Fibroblast of pulmonary artery (primary cell): ENCODE measurements around the gene MEIS2.

Experiments used
- DNase-seq: peaks from one replicate; pipeline ENCODE4 v3.0.0-alpha.2; 2010; ENCODE audit warnings: low read depth
- H3K4me3 ChIP-seq: replicated peaks from 2 replicates; pipeline ENCODE4 v1.5.1; 2011; ENCODE audit warnings: low read depth, mild to moderate bottlenecking, control low read depth, low read length, moderate library complexity
- CTCF ChIP-seq: IDR thresholded peaks from 2 replicates; pipeline ENCODE4 v1.5.1; 2011; ENCODE audit warnings: mild to moderate bottlenecking, control low read depth, low read length, inconsistent platforms; ENCODE audit errors: missing control alignments

The MEIS2 gene

DNA sequence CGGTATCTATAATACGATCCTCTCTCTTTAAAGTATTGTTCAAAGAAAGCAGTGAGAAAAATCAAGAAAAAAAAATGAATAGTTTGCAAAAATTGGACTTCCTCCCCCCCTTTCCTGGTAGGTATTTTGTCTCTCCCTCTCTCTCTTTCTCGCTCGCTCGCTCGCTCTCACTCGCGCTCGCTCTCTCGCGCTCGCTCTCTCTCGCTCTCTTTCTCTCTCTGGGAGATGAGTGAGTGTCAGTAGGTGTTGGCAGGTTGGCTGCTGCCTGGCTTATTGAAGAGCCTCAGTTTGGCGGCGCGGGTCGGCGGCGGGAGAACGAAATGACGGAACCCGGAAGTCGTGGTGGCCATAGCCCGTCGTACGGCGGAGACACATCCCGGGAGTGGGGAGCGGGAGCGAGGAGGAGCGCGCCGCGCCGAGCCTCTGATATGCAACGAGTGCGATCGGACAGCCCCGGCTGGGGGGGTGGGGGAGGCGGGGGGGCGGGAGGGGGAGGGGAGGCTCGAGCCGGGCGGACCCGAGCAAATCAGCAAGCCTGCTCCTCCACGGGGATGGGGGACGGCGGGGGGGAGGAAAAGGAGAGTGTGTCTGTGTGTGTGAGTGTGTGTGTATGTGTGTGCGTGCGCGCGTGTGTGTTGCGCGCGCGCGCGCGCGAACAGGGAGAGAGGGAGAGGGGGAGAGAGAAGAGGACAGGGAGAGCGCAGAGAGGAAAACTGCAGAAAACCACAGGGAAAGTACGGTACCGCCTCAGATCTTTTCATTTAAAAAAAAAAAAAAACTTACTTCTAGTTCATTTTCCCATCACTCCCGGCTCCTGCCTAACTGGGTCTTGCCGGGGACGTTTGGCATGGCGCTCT is at the start of gene MEIS2:
Gene MEIS2 (minus strand): TSS at position 441 of the 857 bp plus-strand sequence. CDS start 1,083 bp downstream, outside the sequence.
- TF ChIP-seq CTCF, result no peak
- H3K4me3 ChIP-seq, result peak within 1 kb of the TSS; percentile 86
- peak; percentile 97 for DNase-seq

DNA sequence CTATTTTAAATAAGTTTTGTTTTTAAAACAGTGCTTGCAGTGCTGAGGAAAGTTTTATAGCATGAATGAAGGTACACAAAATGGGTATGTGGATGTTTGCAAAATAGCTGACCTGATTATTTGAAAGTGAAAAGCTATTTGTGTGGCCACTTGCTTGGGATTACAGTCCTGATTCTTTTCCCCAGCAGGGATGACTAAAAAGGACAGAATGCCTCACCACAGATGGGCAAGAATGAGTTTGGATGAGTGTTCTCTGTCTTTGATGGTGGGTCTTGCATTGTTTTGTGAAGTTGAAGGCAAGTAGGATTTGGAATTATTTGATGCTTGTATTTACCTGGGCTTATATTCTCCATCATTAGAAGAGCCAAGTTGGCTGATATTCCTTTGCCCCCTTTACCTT is 48.8 kb upstream of the MEIS2 start:
- no peak for DNase-seq
- no peak overlapping the region for H3K4me3 ChIP-seq

GRCh38 chr15:37148714-37149113 is 48.4 kb upstream of the MEIS2 start:
- no peak overlapping the region for H3K4me3 ChIP-seq
- TF ChIP-seq CTCF, result no peak
- DNase-seq, result no peak

More for the DNA sequence above, 48.8 kb upstream of the MEIS2 start:
- no peak for TF ChIP-seq CTCF

DNA sequence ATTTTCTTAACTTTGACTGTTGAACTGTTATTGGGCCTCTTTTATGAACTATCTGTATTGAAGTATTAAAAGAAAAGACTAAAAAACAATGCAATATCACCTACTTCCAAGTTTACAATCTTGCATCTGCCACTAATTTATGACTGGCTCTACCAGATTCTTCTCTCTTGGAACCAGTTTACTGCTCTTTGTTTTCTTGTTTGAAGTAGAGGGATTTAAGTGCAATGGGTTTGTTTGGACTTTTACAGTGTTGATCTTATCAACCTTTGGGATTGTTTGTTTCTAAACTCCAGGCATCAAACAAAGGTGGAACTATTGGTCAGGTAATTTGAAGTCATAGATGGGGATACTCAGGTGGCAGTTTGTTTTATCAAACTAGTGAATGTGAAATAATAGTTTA is 43.0 kb upstream of the MEIS2 start:
- DNase-seq, result no peak
- TF ChIP-seq CTCF, result no peak
- no peak overlapping the region for H3K4me3 ChIP-seq

- DNase-seq, result no peak
- no peak for TF ChIP-seq CTCF
- no peak overlapping the region for H3K4me3 ChIP-seq
Observed at GRCh38 chr15:37142371-37142770, 42.0 kb upstream of the MEIS2 start.

- TF ChIP-seq CTCF, result no peak
- DNase-seq, result peak; percentile 31
- no peak overlapping the region for H3K4me3 ChIP-seq
Observed at GRCh38 chr15:37140531-37141058, 40.2 kb upstream of the MEIS2 start.
